HL-60 (cell line): ENCODE results near the gene PTPRD.

Experiments
- DNase-seq, 2 experiments: peaks; one replicate each; pipeline ENCODE4 v3.0.0-alpha.2; 2010 to 2020; ENCODE audit warnings: low read depth in 1 of 2, low spot score in 1 of 2
- H3K27ac ChIP-seq: fragments of 250-450 bp; sonication (Bioruptor Pico); replicated peaks from 2 replicates; pipeline ENCODE4 v1.5.1; 2020; ENCODE audit warnings: mild to moderate bottlenecking, moderate library complexity
- H3K27me3 ChIP-seq: fragments of 250-450 bp; sonication (Bioruptor Pico); 2 replicates; pipeline ENCODE4 v1.5.1; 2021; ENCODE audit warnings: mild to moderate bottlenecking, moderate library complexity; ENCODE audit not compliant: insufficient read depth, poor library complexity, severe bottlenecking
- H3K4me3 ChIP-seq: replicated peaks from 2 replicates; pipeline ENCODE4 v1.5.1; 2011; ENCODE audit warnings: mild to moderate bottlenecking, control low read depth, low read length; ENCODE audit not compliant: insufficient read depth
- CTCF ChIP-seq: IDR thresholded peaks from one replicate; pipeline ENCODE4 v1.5.1; 2011; ENCODE audit warnings: low read length, control low read depth, inconsistent platforms; ENCODE audit not compliant: insufficient read depth
- GABPA ChIP-seq: IDR thresholded peaks from 2 replicates; pipeline ENCODE4 v1.6.1; 2012; ENCODE audit warnings: low read depth
- POLR2AphosphoS5 ChIP-seq: IDR thresholded peaks from 2 replicates; pipeline ENCODE4 v1.6.1; 2012; ENCODE audit warnings: low read depth
- REST ChIP-seq: IDR thresholded peaks from 2 replicates; pipeline ENCODE4 v1.6.1; 2012; ENCODE audit warnings: low read depth; ENCODE audit not compliant: insufficient replicate concordance
- SPI1 ChIP-seq: IDR thresholded peaks from 2 replicates; pipeline ENCODE4 v1.6.1; 2012; ENCODE audit warnings: low read depth, mild to moderate bottlenecking, borderline replicate concordance

Gene PTPRD

GRCh38 chr9:10411272-10411671, 201.5 kb downstream of the PTPRD start:
- DNase-seq, result no peak
- Histone ChIP-seq H3K27ac (no peak overlapping the region), H3K27me3 (no peaks in the 10 kb centered on the region), H3K4me3 (no peak overlapping the region)
- no peak for TF ChIP-seq CTCF
- no peak for TF ChIP-seq GABPA
- no peak for TF ChIP-seq SPI1

- no peak for TF ChIP-seq POLR2AphosphoS5
- TF ChIP-seq SPI1, result no peak
- TF ChIP-seq REST, result no peak
- no peak for TF ChIP-seq CTCF
- TF ChIP-seq GABPA, result no peak
- H3K27ac ChIP-seq, result no peak overlapping the region
Measured at GRCh38 chr9:10403283-10403682, 209.5 kb downstream of the PTPRD start.

GRCh38 chr9:10396615-10397014, 216.2 kb downstream of the PTPRD start:
- Histone ChIP-seq H3K27ac (no peak overlapping the region), H3K27me3 (no peaks in the 10 kb centered on the region), H3K4me3 (no peak overlapping the region)
- TF ChIP-seq REST (no peak), SPI1 (no peak), GABPA (no peak), CTCF (no peak), POLR2AphosphoS5 (no peak)
- no peak for DNase-seq

More at GRCh38 chr9:10403283-10403682, 209.5 kb downstream of the PTPRD start:
- Histone ChIP-seq H3K4me3 (no peak overlapping the region), H3K27me3 (no peaks in the 10 kb centered on the region)
- DNase-seq, result no peak

- H3K27ac ChIP-seq, result no peak overlapping the region
- DNase-seq, result no peak
- TF ChIP-seq SPI1, result no peak
Measured at GRCh38 chr9:10387282-10387681, 225.5 kb downstream of the PTPRD start.

More at GRCh38 chr9:10387282-10387681, 225.5 kb downstream of the PTPRD start:
- Histone ChIP-seq H3K27me3 (no peaks in the 10 kb centered on the region), H3K4me3 (no peak overlapping the region)
